Measurements from ENCODE around the gene PKN3.

GRCh38 chr9:128706671-128707381, 4.5 kb downstream of the PKN3 start:
- TF ChIP-seq, protein P1, sequence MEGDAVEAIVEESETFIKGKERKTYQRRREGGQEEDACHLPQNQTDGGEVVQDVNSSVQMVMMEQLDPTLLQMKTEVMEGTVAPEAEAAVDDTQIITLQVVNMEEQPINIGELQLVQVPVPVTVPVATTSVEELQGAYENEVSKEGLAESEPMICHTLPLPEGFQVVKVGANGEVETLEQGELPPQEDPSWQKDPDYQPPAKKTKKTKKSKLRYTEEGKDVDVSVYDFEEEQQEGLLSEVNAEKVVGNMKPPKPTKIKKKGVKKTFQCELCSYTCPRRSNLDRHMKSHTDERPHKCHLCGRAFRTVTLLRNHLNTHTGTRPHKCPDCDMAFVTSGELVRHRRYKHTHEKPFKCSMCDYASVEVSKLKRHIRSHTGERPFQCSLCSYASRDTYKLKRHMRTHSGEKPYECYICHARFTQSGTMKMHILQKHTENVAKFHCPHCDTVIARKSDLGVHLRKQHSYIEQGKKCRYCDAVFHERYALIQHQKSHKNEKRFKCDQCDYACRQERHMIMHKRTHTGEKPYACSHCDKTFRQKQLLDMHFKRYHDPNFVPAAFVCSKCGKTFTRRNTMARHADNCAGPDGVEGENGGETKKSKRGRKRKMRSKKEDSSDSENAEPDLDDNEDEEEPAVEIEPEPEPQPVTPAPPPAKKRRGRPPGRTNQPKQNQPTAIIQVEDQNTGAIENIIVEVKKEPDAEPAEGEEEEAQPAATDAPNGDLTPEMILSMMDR (IDR thresholded peaks at IDR 0.05; ENCODE audit: low read depth, low read length, missing input control), result no peak
- TF ChIP-seq, protein P2, sequence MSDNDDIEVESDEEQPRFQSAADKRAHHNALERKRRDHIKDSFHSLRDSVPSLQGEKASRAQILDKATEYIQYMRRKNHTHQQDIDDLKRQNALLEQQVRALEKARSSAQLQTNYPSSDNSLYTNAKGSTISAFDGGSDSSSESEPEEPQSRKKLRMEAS (IDR thresholded peaks at IDR 0.05), result no peak
- TF ChIP-seq TAF1 (conservative IDR thresholded peaks at IDR 0.05) (no peak), RAD21 (IDR thresholded peaks at IDR 0.05) (no peak), FOXA1 (IDR thresholded peaks at IDR 0.05) (no peak), REST (IDR thresholded peaks at IDR 0.05) (no peak), EGR1 (IDR thresholded peaks at IDR 0.05; ENCODE audit: low read depth in 2 of 2) (no peak), RXRA (IDR thresholded peaks at IDR 0.05) (no peak), SP1 (IDR thresholded peaks at IDR 0.05) (no peak), YY1 (IDR thresholded peaks at IDR 0.05) (no peak)

All from liver (tissue), 3 donors.